ENCODE measurements around the gene MAGI2. TPM values are rescaled to one million over a fixed set of nuclear protein-coding genes. Genes with fewer than 3 reads are reported as not detected.
"Not testable (repeated sequence)": the region's sequence is repeated elsewhere in the genome, so short reads cannot be mapped to it uniquely, and the experiment has no call there.

MAGI2 gene
- polyA plus RNA-seq, 3 donors from 2014 or later: not detected

GRCh38 chr7:78265071-78265470, 1188.4 kb downstream of the MAGI2 start:
- Mint-ChIP-seq H3K36me3 (no peaks in the 10 kb centered on the region), H3K4me1 (no peaks in the 10 kb centered on the region), H3K27ac (no peak overlapping the region), H3K9me3 (peaks cover 0 to 6% (median 0%) of the 10 kb centered on the region in 6 donors), H3K27me3 (ENCODE audit: low read depth in 3 of 3) (peaks cover 0 to 1% (median 0%) of the 10 kb centered on the region in 3 donors), H3K4me3 (no peak overlapping the region)
- DNase-seq: no peak

GRCh38 chr7:78264105-78264504, 1189.4 kb downstream of the MAGI2 start:
- no peaks in the 10 kb centered on the region for H3K36me3 Mint-ChIP-seq
- H3K9me3 Mint-ChIP-seq: peaks cover 0 to 4% (median 0%) of the 10 kb centered on the region in 6 donors
- H3K27ac Mint-ChIP-seq: no peak overlapping the region
- H3K4me1 Mint-ChIP-seq: no peaks in the 10 kb centered on the region
- no peak for DNase-seq
- H3K27me3 Mint-ChIP-seq (ENCODE audit: low read depth in 3 of 3): peaks cover 0 to 1% (median 0%) of the 10 kb centered on the region in 3 donors
- no peak overlapping the region for H3K4me3 Mint-ChIP-seq

- peaks cover 0 to 1% (median 0%) of the 10 kb centered on the region in 3 donors for H3K27me3 Mint-ChIP-seq (ENCODE audit: low read depth in 3 of 3)
- H3K4me3 Mint-ChIP-seq: no peak overlapping the region
- H3K9me3 Mint-ChIP-seq: no peaks in the 10 kb centered on the region
- no peak for DNase-seq
- H3K4me1 Mint-ChIP-seq: no peaks in the 10 kb centered on the region
- H3K36me3 Mint-ChIP-seq: no peaks in the 10 kb centered on the region
- H3K27ac Mint-ChIP-seq: no peak overlapping the region
These were observed 1191.7 kb downstream of the MAGI2 start for GRCh38 chr7:78261739-78262138.

GRCh38 chr7:78261302-78261701, 1192.2 kb downstream of the MAGI2 start:
- no peak overlapping the region for H3K4me3 Mint-ChIP-seq
- H3K36me3 Mint-ChIP-seq: no peaks in the 10 kb centered on the region

GRCh38 chr7:78260826-78261225, 1192.6 kb downstream of the MAGI2 start:
- DNase-seq: no peak
- Mint-ChIP-seq H3K36me3 (no peaks in the 10 kb centered on the region), H3K27me3 (ENCODE audit: low read depth in 3 of 3) (peaks cover 0 to 1% (median 0%) of the 10 kb centered on the region in 3 donors), H3K4me3 (no peak overlapping the region), H3K9me3 (no peaks in the 10 kb centered on the region), H3K27ac (no peak overlapping the region), H3K4me1 (no peaks in the 10 kb centered on the region)

More at GRCh38 chr7:78261302-78261701, 1192.2 kb downstream of the MAGI2 start:
- Mint-ChIP-seq H3K27me3 (ENCODE audit: low read depth in 3 of 3) (peaks cover 0 to 1% (median 0%) of the 10 kb centered on the region in 3 donors), H3K9me3 (no peaks in the 10 kb centered on the region), H3K4me1 (no peaks in the 10 kb centered on the region), H3K27ac (no peak overlapping the region)
- no peak for DNase-seq

GRCh38 chr7:78254726-78255055, 1198.8 kb downstream of the MAGI2 start:
- Mint-ChIP-seq H3K27me3 (ENCODE audit: low read depth in 3 of 3) (no peaks in the 10 kb centered on the region), H3K9me3 (peaks cover 0 to 3% (median 0%) of the 10 kb centered on the region in 6 donors), H3K4me1 (no peaks in the 10 kb centered on the region), H3K36me3 (no peaks in the 10 kb centered on the region), H3K27ac (no peak overlapping the region), H3K4me3 (no peak overlapping the region)
- DNase-seq: no peak

GRCh38 chr7:78253850-78254725, 1199.4 kb downstream of the MAGI2 start:
- Mint-ChIP-seq H3K27me3 (ENCODE audit: low read depth in 3 of 3) (no peaks in the 10 kb centered on the region), H3K4me1 (no peaks in the 10 kb centered on the region), H3K27ac (no peak overlapping the region), H3K4me3 (no peak overlapping the region), H3K36me3 (no peaks in the 10 kb centered on the region), H3K9me3 (peaks cover 0 to 6% (median under 1%) of the 10 kb centered on the region in 6 donors)
- no peak for DNase-seq

GRCh38 chr7:78248867-78249266, 1204.6 kb downstream of the MAGI2 start:
- no peak for DNase-seq
- H3K4me1 Mint-ChIP-seq: no peaks in the 10 kb centered on the region
- no peak overlapping the region for H3K27ac Mint-ChIP-seq
- no peak overlapping the region for H3K4me3 Mint-ChIP-seq
- peaks cover 0 to 2% (median 0%) of the 10 kb centered on the region in 3 donors for H3K27me3 Mint-ChIP-seq (ENCODE audit: low read depth in 3 of 3)
- H3K9me3 Mint-ChIP-seq: peaks cover 10 to 28% (median 15%) of the 10 kb centered on the region in 6 donors
- H3K36me3 Mint-ChIP-seq: no peaks in the 10 kb centered on the region

GRCh38 chr7:78247910-78248689, 1205.4 kb downstream of the MAGI2 start:
- peaks cover 0 to 2% (median 0%) of the 10 kb centered on the region in 3 donors for H3K27me3 Mint-ChIP-seq (ENCODE audit: low read depth in 3 of 3)
- no peak overlapping the region for H3K4me3 Mint-ChIP-seq
- no peak overlapping the region for H3K27ac Mint-ChIP-seq
- no peaks in the 10 kb centered on the region for H3K4me1 Mint-ChIP-seq
- DNase-seq: no peak
- peaks cover 10 to 28% (median 15%) of the 10 kb centered on the region in 6 donors for H3K9me3 Mint-ChIP-seq
- no peaks in the 10 kb centered on the region for H3K36me3 Mint-ChIP-seq

- H3K27me3 Mint-ChIP-seq (ENCODE audit: low read depth in 3 of 3); H3K4me1 Mint-ChIP-seq; H3K4me3 Mint-ChIP-seq; DNase-seq; H3K36me3 Mint-ChIP-seq; H3K27ac Mint-ChIP-seq: not testable (repeated sequence)
- peaks cover 0 to 29% (median 9%) of the 10 kb centered on the region in 6 donors for H3K9me3 Mint-ChIP-seq
These were observed 1213.3 kb downstream of the MAGI2 start for GRCh38 chr7:78240179-78240578.

- DNase-seq: no peak
- Mint-ChIP-seq H3K36me3 (peaks cover 0 to 4% (median 0%) of the 10 kb centered on the region in 3 donors), H3K27me3 (ENCODE audit: low read depth in 3 of 3) (peaks cover 0 to 2% (median 1%) of the 10 kb centered on the region in 3 donors), H3K9me3 (peaks cover 0 to 24% (median 5%) of the 10 kb centered on the region in 6 donors), H3K4me3 (no peak overlapping the region), H3K27ac (no peak overlapping the region), H3K4me1 (no peaks in the 10 kb centered on the region)
These were observed 1218.8 kb downstream of the MAGI2 start for GRCh38 chr7:78234634-78235033.

GRCh38 chr7:78232806-78233205, 1220.7 kb downstream of the MAGI2 start:
- H3K36me3 Mint-ChIP-seq: no peaks in the 10 kb centered on the region
- peaks cover 0 to 2% (median 1%) of the 10 kb centered on the region in 3 donors for H3K27me3 Mint-ChIP-seq (ENCODE audit: low read depth in 3 of 3)

GRCh38 chr7:78226059-78226719, 1227.3 kb downstream of the MAGI2 start:
- no peak for DNase-seq

More at GRCh38 chr7:78232806-78233205, 1220.7 kb downstream of the MAGI2 start:
- peaks cover 0 to 13% (median 4%) of the 10 kb centered on the region in 6 donors for H3K9me3 Mint-ChIP-seq
- no peaks in the 10 kb centered on the region for H3K4me1 Mint-ChIP-seq
- H3K27ac Mint-ChIP-seq: no peak overlapping the region
- H3K4me3 Mint-ChIP-seq: no peak overlapping the region
- no peak for DNase-seq

More at GRCh38 chr7:78226059-78226719, 1227.3 kb downstream of the MAGI2 start:
- Mint-ChIP-seq H3K27me3 (ENCODE audit: low read depth in 3 of 3) (peaks cover 0 to 2% (median 2%) of the 10 kb centered on the region in 3 donors), H3K36me3 (no peaks in the 10 kb centered on the region), H3K4me1 (no peaks in the 10 kb centered on the region), H3K9me3 (peaks cover 0 to 5% (median 2%) of the 10 kb centered on the region in 6 donors), H3K27ac (no peak overlapping the region), H3K4me3 (no peak overlapping the region)

All from immature natural killer cell (primary cell).